A673 (cell line): ENCODE data around the gene TSPYL6.

Source experiments
- CTCF ChIP-seq: fragments of 300-800, 200-600 bp; sonication (generic); conservative IDR thresholded peaks from 2 replicates; pipeline ENCODE4 v1.5.1; 2017; ENCODE audit warnings: low read depth, mild to moderate bottlenecking, antibody characterized with exemption, low read length, moderate library complexity, mixed read lengths
- EZH2 ChIP-seq: fragments of 200-600 bp; sonication (generic); IDR thresholded peaks from 2 replicates; pipeline ENCODE4 v1.6.1; 2017; ENCODE audit warnings: borderline replicate concordance, low read depth, mild to moderate bottlenecking, mixed read lengths, antibody characterized with exemption, low read length; ENCODE audit not compliant: poor library complexity, severe bottlenecking

- TF ChIP-seq EZH2 (no peak), CTCF (no peak)
These were observed 18.6 kb downstream of the TSPYL6 start for GRCh38 chr2:54237428-54237827.
